HPDE6-E6E7 (cell line): ENCODE results near the gene TMEM187.

Experiments
- DNase-seq: peaks from one replicate; pipeline ENCODE4 v3.0.0; 2011; ENCODE audit warnings: missing footprints; ENCODE audit errors: extremely low spot score

The TMEM187 gene

DNA sequence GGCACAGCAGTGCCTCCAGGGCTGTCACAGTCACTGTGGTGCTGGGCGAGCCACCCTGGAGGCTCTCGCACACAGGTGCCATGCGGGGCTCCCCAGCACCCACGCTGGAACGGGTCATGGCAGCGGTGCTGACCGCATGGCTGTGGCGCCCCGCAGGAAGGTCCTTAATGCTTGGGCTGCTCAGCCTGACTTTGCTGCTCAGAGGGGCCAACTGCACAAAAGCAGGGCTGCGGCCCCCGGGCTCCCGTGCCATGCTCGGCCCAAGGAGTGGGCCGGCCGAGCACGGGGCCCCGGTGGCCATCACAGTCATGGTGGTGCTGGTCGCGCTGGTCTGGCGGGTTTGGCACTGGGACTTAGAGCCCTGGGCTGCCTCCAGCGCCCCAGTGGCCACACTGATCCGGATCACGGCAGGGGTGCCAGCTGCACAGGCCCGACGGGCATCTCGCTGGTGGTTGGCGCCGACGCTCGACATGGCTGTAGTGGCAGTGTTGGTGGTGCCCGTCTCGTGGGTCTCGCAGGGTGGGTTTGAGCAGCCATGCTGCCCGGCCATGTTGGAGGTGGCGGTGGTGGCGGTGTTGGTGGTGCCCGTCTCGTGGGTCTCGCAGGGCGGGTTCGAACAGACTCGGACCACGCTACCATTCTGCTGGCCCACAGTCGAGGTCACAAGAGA is 17.9 kb upstream of the TMEM187 start:
- DNase-seq: no peak

- DNase-seq: no peak
Observed at GRCh38 chrX:153955228-153955732, 17.3 kb upstream of the TMEM187 start.

DNA sequence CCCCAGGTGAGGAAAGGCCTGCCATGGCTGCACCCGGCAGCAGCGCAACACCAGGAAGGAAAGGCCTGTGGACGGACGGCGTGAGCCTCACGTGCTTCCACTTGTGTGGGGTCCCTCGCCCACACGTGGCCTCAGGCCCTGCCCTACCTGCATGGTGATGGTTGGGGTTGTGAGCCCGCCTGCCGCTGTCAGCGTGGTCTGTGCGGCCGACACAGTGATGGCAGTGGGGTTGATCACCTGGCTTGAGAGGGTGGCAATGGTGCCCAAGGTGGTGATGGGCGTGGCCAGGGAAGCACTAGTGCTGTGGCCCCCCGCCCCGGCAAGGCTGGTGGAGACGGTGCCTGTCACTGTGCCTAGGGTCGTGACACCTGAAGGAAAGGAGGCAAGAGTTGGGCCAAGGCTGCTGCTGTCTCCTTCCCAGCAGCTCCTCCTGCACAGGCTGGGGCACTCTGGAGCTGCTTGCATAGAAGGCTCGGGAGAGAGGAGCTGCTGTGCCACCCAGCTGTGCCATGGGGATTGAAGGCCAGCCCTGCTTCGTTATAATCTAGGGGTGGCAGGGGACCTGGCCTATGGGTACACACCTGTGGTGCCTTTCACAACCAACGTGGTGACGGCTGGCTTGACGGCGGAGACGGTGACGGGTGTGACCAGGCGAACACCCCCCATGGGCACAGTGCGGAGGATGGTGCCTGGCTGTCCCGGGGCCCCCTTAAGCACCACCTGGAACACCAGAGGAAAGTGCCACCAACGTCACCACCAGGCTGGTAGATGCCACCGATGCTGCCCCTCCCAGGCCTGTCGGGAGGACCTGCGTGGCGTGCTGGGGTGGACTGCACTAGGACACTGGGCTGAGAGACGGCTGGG is 16.3 kb upstream of the TMEM187 start:
- no peak for DNase-seq

- DNase-seq: no peak
Observed at GRCh38 chrX:153957224-153957623, 15.3 kb upstream of the TMEM187 start.

DNA sequence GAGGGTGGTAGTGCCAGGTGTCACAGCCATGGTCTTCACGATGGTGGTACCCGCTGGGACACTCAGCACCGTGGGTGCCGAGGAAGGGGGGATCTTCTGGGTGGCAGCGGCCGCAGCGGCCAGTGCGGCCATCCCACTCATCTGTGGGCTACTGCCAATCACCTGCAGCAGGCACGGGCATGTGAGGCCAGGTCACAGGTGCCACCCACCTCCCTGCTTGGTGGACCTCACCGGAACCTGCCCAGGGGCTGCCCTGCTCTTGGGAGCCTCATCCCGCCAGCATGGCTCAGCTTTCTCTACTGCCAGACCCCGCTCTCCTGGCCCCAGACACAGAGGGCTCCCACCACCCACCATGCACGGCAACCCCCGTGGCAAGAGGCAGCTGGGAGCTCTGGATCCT is 13.9 kb upstream of the TMEM187 start:
- no peak for DNase-seq

DNA sequence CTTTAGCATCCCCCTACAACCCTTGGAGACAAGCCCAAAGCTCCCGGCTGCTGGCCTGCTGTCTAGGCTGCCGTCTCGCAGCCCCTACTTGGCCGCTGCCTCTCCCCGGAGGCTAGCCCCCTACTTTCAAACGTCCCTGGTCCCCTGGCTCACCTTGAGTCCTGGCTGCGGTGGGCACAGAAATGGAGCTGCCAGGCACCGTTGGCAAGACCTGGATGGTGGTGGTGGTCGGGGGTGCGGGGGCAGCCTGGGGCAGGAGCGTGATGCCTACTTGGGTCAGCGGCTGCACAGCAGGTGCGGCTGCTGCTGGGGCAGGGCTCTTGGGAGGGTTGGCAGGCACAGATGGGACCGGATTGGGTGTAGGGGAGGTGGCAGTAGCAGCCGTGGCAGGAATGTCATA is 12.9 kb upstream of the TMEM187 start:
- no peak for DNase-seq

GRCh38 chrX:153960077-153960476 is 12.5 kb upstream of the TMEM187 start:
- no peak for DNase-seq

GRCh38 chrX:153960786-153961185 is 11.8 kb upstream of the TMEM187 start:
- DNase-seq: no peak

DNA sequence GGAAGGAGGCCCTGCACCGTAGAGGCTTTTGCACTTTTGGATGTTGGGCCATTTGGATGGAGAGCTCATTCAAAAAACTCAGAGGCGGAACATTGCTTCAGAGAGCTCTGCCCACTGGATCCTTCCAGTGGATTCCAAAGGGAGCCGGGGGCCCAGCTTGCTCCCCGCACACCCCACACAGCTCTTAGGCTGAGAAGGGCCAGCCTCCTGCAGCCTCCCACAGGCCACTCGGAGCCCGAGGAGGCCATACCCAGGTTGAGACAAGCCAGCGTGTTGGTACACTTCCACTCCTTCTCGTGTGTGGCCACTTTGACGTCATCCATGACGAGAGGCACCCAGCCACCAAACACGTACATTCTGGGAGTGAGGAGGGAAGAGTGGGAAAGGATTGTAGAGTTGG is 11.3 kb upstream of the TMEM187 start:
- DNase-seq: no peak

DNA sequence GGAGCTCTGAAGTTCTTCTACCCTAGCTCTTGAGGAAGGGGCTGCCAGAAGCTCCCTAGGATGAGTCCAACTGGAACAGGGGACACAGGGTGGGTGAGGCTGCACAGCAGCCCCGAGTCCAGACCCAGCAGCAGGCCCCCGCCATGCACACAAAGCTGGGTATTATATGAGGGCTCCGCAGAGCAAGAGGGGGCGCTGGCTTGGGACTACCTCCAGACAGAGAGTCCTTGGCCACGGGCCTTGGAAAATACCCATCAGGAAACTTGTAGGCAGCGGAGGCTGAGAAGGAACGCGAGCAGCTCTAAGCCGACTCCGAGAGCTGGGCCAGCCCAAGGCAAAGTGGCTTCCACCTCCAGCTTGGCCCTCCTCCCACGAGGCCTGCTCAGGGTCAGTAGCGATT is 9.0 kb upstream of the TMEM187 start:
- DNase-seq: no peak

DNA sequence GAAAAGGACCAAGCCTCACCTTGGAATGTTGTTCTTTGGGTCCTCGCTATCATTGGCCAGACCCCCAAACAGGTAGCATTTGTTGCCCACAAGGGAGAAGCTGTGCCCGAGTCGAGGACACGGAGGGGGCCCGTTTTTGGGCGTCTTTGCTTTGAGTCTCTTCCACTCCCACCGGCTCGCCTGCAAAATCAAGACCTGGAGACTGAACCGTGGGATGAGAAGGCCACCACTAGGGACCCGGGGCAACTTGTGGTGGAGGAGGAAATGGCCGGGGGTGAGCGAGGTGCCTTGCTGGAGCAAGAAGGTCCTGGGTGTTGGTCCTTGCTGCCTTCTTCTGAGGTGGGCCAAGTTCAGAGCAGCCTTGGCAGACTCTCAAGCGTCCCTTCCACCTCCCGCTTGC is 8.4 kb upstream of the TMEM187 start:
- no peak for DNase-seq

- no peak for DNase-seq
Observed at GRCh38 chrX:153965406-153965805, 7.1 kb upstream of the TMEM187 start.

DNA sequence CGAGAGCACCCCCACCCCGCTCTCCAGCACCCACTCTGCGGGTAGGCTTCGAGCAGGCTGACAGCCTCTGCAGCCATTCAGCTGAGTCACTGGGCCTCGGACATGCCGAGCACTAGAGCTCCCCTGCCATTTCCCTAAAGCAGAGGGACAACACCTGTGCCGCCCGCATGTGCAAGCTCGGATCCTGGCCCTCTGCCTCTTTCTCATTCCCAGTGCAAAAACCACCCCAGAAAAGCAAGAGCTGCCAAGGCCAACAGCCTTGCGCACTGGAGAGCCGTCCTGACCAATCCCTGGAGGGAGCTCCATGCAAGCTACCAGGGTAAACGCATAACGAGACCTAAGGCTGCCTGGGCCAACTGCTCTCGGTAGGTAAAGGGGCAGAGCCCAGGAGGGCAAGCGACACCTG is 6.3 kb upstream of the TMEM187 start:
- no peak for DNase-seq

- DNase-seq: no peak
Observed at GRCh38 chrX:153966841-153967535, 5.6 kb upstream of the TMEM187 start.

DNA sequence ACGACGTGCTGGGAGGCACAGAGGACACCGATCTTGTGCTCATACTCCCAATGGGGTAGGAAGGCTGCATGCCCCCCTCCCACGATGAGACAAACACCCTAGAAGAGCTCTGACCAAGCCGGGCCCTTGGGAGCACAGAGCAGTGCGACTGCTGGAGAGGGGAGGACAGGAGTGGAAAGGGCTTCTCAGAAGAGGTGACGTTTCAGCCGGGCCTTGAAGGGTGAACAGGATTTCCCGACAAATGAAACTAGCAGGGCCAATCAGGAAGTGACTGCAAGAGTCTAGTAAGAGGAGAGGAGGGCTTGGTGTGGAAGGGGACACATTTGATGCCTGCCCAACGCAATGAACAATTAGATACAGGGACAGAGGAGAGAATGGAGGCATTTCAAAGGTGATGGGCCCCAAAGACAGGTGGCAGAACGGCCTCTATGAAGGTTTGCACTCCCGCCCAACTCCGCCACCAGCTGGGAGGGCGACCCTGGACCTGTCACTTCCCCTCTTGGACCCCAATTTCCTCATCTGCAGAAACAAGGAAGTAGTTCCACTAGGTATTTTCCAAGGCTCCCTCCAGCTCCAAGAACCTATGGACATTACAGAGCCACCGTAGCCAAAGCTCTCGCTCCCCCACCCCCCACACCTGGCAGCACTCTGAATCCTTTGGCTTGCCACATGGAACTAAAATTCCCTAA is 4.9 kb upstream of the TMEM187 start:
- no peak for DNase-seq

- DNase-seq: no peak
Observed at GRCh38 chrX:153968255-153968654, 4.3 kb upstream of the TMEM187 start.

DNA sequence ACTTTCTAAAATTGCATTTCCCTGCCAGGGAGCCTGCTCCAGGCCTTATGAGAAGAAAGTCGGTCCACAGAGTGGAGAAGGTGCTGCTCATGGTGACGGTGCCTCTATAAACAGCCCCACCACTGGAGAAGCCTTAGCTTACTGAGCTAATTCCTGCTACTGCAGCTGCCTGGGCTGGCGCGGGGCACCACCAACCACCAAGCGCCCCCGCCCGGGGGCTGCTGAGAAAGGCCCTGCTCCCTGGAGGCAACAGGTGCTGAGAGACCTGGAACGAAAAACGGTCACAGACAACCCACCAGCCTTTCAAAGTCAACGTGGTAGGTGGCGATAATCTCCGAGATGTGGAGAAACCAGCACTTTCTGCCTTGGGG is 3.8 kb upstream of the TMEM187 start:
- DNase-seq: no peak

GRCh38 chrX:153969125-153969903 is 3.2 kb upstream of the TMEM187 start:
- no peak for DNase-seq

GRCh38 chrX:153969904-153970356 is 2.6 kb upstream of the TMEM187 start:
- no peak for DNase-seq

DNA sequence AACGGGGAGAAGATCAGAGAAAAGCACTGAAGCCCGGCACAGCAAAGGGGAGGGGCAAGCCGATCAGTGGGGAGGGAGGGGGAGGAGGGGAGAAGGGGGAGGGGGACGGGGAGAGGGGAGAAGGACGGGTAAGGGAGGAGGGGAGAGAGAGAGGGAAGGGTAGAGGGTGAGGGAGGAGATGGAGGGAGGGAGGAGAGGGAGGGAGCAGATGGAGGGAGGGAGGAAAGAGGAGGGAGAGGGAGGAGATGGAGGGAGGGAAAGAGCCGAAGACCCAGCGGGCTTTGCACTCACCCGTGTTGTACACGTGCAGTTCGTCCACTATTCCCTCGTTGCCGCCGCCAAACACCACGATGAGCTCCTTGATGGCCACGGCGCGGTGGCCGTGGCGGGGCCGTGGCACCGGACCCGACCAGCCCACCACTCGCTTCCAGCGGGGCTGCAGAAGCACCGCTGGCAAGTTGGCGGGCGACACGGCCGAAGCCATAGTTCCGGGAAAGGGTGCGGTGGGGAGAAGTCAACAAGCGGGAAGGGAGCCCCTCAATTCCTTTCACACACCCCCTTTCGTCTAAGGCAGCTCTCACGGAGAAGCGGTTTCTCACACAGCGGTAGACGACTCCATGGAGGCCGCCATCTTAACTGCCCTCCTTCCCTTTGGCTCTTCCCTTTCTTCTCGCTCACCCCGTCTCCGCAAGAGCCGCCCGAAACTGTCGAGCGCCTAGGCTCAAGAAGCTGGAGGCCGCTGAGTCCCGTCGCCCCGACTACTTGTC is 2.0 kb upstream of the TMEM187 start:
- DNase-seq: peak; percentile 68
